Skeletal muscle tissue (tissue), 4 donors: ENCODE results near the gene PURA. TPM values are rescaled to one million over a fixed set of nuclear protein-coding genes. Genes with fewer than 3 reads are reported as not detected.

Source experiments
- H3K27ac ChIP-seq: one replicate; pipeline ENCODE4 v1.7.0; 2013; ENCODE audit warnings: mild to moderate bottlenecking, low read depth, low read length, inconsistent platforms
- H3K27me3 ChIP-seq, 3 donors: one replicate each; pipeline ENCODE4 v1.7.0; 2013; ENCODE audit warnings: low read length in 3 of 3; ENCODE audit not compliant: control insufficient read depth in 3 of 3, insufficient read depth in 3 of 3
- H3K36me3 ChIP-seq, 3 donors: one replicate each; pipeline ENCODE4 v1.7.0; 2013; ENCODE audit warnings: low read length in 3 of 3; ENCODE audit not compliant: control insufficient read depth in 3 of 3, insufficient read depth in 3 of 3
- H3K4me1 ChIP-seq, 3 donors: one replicate each; pipeline ENCODE4 v1.7.0; 2013; ENCODE audit warnings: low read length in 3 of 3, mild to moderate bottlenecking in 3 of 3; ENCODE audit not compliant: control insufficient read depth in 3 of 3, insufficient read depth in 3 of 3
- H3K4me3 ChIP-seq, 3 donors: one replicate each; pipeline ENCODE4 v1.7.0; 2013; ENCODE audit warnings: low read length in 3 of 3
- H3K9ac ChIP-seq, 3 donors: one replicate each; pipeline ENCODE4 v1.7.0; 2013; ENCODE audit warnings: low read length in 3 of 3, mild to moderate bottlenecking in 3 of 3, moderate library complexity in 2 of 3, low read depth in 1 of 3
- H3K9me3 ChIP-seq, 3 donors: one replicate each; pipeline ENCODE4 v1.7.0; 2013; ENCODE audit warnings: low read length in 3 of 3; ENCODE audit not compliant: control insufficient read depth in 3 of 3
- total RNA-seq: library from RNA; depleted of rRNA; stranded (reverse); fragments of >200 nt; gene quantifications from one replicate; pipeline ENCODE4 v1.2.3, GENCODE V29; 2014
- donor health status: Osteomylitis.

PURA gene
- total RNA-seq = 7.8 TPM

GRCh38 chr5:140113699-140114263 is at the start of gene PURA:
Gene PURA, plus strand, starts transcription at chr5:140114109. Its CDS starts 73 bp downstream, at chr5:140114182.
- Histone ChIP-seq H3K27me3 (no peaks in the 10 kb centered on the region), H3K4me3 (peak within 1 kb of the TSS; percentile 84 to 98 (median 88)), H3K36me3 (no peaks in the 10 kb centered on the region), H3K4me1 (peaks cover 32 to 61% (median 56%) of the 10 kb centered on the region in 3 donors), H3K9ac (peak within 1 kb of the TSS; percentile 89 to 91 (median 90)), H3K27ac (peak within 1 kb of the TSS; percentile 89), H3K9me3 (no peaks in the 10 kb centered on the region)

DNA sequence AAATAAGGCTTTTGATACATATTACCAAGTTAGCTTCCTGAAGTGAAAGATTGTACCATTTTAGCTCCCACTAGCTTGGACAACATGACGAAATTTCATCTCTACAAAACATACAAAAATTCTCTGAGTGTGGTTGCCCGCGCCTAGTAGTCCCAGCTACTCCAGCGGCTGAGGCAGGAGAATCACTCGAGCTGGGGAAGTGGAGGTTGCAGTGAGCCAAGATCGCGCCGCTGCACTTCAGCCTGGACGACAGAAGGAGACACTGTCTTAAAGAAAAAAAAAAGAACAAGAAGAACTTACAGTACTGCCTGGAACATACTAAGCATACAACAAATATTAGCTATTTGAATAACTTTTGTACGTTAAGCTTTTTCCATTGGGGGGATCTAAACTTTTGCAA is 41.1 kb upstream of the PURA start:
- Histone ChIP-seq H3K9ac (peak overlapping the region in 1 of 3 donors; percentile 24), H3K4me3 (no peak overlapping the region), H3K27me3 (no peaks in the 10 kb centered on the region), H3K4me1 (no peaks in the 10 kb centered on the region), H3K27ac (no peak overlapping the region), H3K36me3 (no peaks in the 10 kb centered on the region), H3K9me3 (no peaks in the 10 kb centered on the region)

DNA sequence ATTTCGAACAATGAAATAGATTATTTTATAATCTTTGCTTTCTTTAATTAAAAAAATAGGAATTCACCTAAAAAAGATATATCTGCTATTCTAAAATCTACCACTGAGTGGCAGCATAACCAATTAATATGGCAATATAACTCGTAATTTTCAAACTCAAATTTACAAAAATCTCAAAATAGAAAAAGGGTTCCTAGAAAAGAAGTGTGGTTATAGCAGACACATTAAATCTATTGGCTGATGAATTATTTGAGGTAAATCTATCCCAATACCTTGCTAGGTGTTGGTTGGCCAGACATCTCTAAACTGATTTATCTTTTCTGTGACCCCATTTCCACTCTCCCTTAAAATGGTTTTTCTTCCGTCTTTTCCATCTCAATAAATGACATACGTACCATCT is 40.6 kb upstream of the PURA start:
- Histone ChIP-seq H3K4me3 (no peak overlapping the region), H3K27ac (no peak overlapping the region)

GRCh38 chr5:140075371-140075770 is 38.5 kb upstream of the PURA start:
- no peak overlapping the region for H3K27ac ChIP-seq
- H3K27me3 ChIP-seq = no peaks in the 10 kb centered on the region
- no peak overlapping the region for H3K9ac ChIP-seq
- H3K9me3 ChIP-seq = no peaks in the 10 kb centered on the region
- no peak overlapping the region for H3K4me3 ChIP-seq
- H3K4me1 ChIP-seq = no peaks in the 10 kb centered on the region
- no peaks in the 10 kb centered on the region for H3K36me3 ChIP-seq

More for the DNA sequence above, 40.6 kb upstream of the PURA start:
- H3K9me3 ChIP-seq = no peaks in the 10 kb centered on the region
- H3K36me3 ChIP-seq = no peaks in the 10 kb centered on the region
- H3K9ac ChIP-seq = peak overlapping the region in 1 of 3 donors; percentile 24
- H3K27me3 ChIP-seq = no peaks in the 10 kb centered on the region
- H3K4me1 ChIP-seq = no peaks in the 10 kb centered on the region

DNA sequence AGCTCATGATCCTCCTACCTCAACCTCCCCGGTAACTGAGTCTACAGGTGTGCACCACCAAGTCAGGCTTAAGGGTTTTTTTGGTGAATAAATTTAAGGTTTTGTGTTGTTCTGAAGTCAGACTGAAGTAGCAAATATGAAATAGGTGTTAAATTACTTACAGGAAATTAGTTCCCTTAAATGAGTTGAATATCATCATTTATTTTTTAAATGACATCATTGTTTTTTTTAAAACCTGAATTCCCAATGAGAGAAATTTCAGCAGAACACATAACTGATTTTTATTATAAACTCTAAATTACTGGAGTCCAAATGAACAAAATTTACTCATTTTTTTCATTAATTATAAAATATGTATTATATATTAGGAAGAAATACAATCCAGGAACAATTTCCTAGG is 37.8 kb upstream of the PURA start:
- H3K4me3 ChIP-seq = no peak overlapping the region
- no peaks in the 10 kb centered on the region for H3K9me3 ChIP-seq
- H3K9ac ChIP-seq = no peak overlapping the region
- no peaks in the 10 kb centered on the region for H3K4me1 ChIP-seq
- H3K27me3 ChIP-seq = no peaks in the 10 kb centered on the region
- no peaks in the 10 kb centered on the region for H3K36me3 ChIP-seq
- no peak overlapping the region for H3K27ac ChIP-seq

GRCh38 chr5:140076788-140077187 is 37.1 kb upstream of the PURA start:
- no peaks in the 10 kb centered on the region for H3K9me3 ChIP-seq
- no peaks in the 10 kb centered on the region for H3K27me3 ChIP-seq
- no peak overlapping the region for H3K4me3 ChIP-seq
- H3K9ac ChIP-seq = no peak overlapping the region
- H3K4me1 ChIP-seq = no peaks in the 10 kb centered on the region
- no peaks in the 10 kb centered on the region for H3K36me3 ChIP-seq
- no peak overlapping the region for H3K27ac ChIP-seq

GRCh38 chr5:140083120-140083519 is 30.8 kb upstream of the PURA start:
- Histone ChIP-seq H3K36me3 (no peaks in the 10 kb centered on the region), H3K27ac (no peak overlapping the region), H3K9ac (no peak overlapping the region), H3K4me3 (no peak overlapping the region), H3K9me3 (no peaks in the 10 kb centered on the region), H3K27me3 (no peaks in the 10 kb centered on the region), H3K4me1 (peaks cover 0 to 6% (median 4%) of the 10 kb centered on the region in 3 donors)

- H3K36me3 ChIP-seq = no peaks in the 10 kb centered on the region
- no peak overlapping the region for H3K27ac ChIP-seq
- no peak overlapping the region for H3K9ac ChIP-seq
- H3K27me3 ChIP-seq = no peaks in the 10 kb centered on the region
- no peak overlapping the region for H3K4me3 ChIP-seq
- peaks cover 0 to 6% (median 4%) of the 10 kb centered on the region in 3 donors for H3K4me1 ChIP-seq
- no peaks in the 10 kb centered on the region for H3K9me3 ChIP-seq
These were observed 30.3 kb upstream of the PURA start for GRCh38 chr5:140083650-140084049.

DNA sequence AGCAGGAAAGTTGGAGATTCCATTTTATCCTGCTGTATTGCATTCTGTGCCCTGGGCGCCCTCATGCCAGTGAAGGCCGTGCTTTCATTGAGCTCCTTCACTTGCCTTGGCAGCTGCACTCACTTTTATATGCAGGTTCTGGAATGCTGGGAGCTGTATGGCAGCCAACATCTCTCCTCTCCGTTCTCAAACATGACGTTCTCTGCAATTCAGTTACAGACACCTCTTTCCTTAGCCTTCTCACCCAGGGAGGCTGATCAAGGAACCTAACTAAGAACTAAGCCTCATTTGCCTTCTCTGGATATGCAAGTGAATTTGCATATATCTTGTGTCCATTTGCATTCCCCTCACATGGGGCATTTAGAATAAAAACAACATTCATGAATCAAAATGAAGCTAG is 29.4 kb upstream of the PURA start:
- no peaks in the 10 kb centered on the region for H3K9me3 ChIP-seq
- no peaks in the 10 kb centered on the region for H3K36me3 ChIP-seq
- no peaks in the 10 kb centered on the region for H3K27me3 ChIP-seq
- H3K4me1 ChIP-seq = peaks cover 0 to 6% (median 4%) of the 10 kb centered on the region in 3 donors
- no peak overlapping the region for H3K27ac ChIP-seq
- H3K9ac ChIP-seq = peak overlapping the region in 1 of 3 donors; percentile 16
- H3K4me3 ChIP-seq = no peak overlapping the region

DNA sequence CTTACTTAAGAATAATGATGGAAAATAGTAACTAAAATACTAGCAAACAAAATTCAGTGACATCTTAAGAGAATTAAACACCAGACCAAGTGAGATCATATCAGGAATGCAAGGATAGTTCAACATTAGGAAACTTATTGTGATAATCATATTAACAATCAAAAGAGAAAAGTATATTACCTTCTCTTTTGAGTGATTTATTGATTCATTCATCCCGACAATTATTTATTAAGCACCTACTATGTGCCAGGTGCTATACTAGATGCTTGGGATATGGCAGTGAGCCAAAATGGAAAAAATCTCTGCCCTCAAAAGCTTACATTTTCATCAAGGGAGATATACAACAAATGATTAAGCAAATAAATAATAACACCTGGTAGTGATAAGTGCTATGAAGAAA is 23.7 kb upstream of the PURA start:
- peaks cover 0 to 3% (median 0%) of the 10 kb centered on the region in 3 donors for H3K9me3 ChIP-seq
- no peak overlapping the region for H3K27ac ChIP-seq
- no peaks in the 10 kb centered on the region for H3K36me3 ChIP-seq
- H3K4me3 ChIP-seq = no peak overlapping the region
- no peak overlapping the region for H3K9ac ChIP-seq
- no peaks in the 10 kb centered on the region for H3K4me1 ChIP-seq
- H3K27me3 ChIP-seq = no peaks in the 10 kb centered on the region
